Vagina (tissue), 2 donors: ENCODE results near the gene NRXN3.

Experiments used
- CTCF ChIP-seq, 3 experiments: fragments of 450-650 bp in 2 of 3; fragments of 200-600 bp in 1 of 3; sonication (generic) in 1 of 3; IDR thresholded peaks; one replicate each; pipeline ENCODE4 v1.5.1; 2017 to 2019; ENCODE audit warnings: antibody characterized with exemption in 3 of 3, mild to moderate bottlenecking in 2 of 3, moderate library complexity in 2 of 3
- POLR2A ChIP-seq, 2 donors: fragments of 450-650 bp; IDR thresholded peaks; one replicate each; pipeline ENCODE4 v1.6.1; 2017; ENCODE audit warnings: antibody characterized with exemption in 2 of 2, mild to moderate bottlenecking in 2 of 2, moderate library complexity in 2 of 2
- POLR2AphosphoS5 ChIP-seq, 2 donors: sonication (generic); formaldehyde crosslinking; IDR thresholded peaks; one replicate each; pipeline ENCODE4 v1.9.0; 2017; ENCODE audit warnings: antibody characterized with exemption in 2 of 2, mild to moderate bottlenecking in 2 of 2, low read depth in 1 of 2; ENCODE audit not compliant: insufficient read depth in 1 of 2

GRCh38 chr14:79134361-79134760 is 964.2 kb downstream of the NRXN3 start:
- no peak for TF ChIP-seq CTCF (IDR thresholded peaks at IDR 0.05)
- no peak for TF ChIP-seq POLR2AphosphoS5 (IDR thresholded peaks at IDR 0.05; ENCODE audit: insufficient read depth in 1 of 2, low read depth in 1 of 2)
- TF ChIP-seq POLR2A (IDR thresholded peaks at IDR 0.05): no peak
